T-helper 22 cell (primary cell): ENCODE results near the gene HCN4.
"Not testable (repeated sequence)": the region's sequence is repeated elsewhere in the genome, so short reads cannot be mapped to it uniquely, and the experiment has no call there.

Source experiments
- DNase-seq: peaks from one replicate; pipeline ENCODE4 v3.0.0-alpha.2; 2020; ENCODE audit warnings: low read depth

The HCN4 gene

DNA sequence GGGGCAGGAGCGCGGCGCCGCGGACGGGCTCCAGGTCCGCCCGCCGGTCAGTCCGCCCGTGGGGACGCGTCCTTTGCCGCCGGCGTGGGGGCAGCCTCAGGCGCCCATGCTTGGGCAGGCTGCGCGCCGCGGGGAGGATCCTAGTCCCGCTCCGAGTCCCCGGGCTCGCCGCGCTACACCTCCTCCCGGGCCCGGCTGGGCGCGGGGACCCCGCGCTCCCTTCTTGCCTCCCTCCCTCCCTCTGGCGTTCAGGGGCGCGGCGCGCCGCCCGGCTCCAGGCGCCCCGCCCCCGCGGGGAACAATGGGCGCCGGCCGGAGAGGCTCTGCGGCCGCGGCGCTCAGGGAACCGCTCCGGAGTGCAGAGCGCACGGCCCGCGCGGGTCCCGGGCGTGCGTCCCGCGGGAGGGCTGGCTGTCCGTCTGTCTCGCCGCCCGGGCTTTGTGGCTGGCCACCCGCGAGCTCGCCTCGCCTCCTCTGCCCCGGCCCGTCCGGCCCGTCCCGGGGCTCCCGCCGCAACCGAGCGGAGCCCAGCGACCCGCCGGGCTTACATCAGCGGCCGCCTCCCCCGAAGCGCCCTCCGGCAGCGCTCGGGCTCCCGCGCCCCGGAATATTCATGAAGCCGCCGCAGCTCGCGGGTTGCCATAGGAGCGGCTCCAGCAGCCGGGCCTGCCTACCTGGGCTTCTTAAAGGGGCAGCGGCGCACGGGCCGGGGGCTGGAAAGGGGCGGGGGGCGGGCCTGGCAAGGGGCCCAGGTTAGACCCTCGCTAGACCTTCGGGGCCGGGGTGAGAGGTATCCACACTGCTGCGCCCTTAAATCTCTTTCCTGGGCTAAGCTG lies at the start of gene HCN4:
Gene HCN4, minus strand, starts transcription at position 658 of the 836 bp plus-strand sequence. CDS start 688 bp downstream, outside the sequence.
- no peak for DNase-seq

DNA sequence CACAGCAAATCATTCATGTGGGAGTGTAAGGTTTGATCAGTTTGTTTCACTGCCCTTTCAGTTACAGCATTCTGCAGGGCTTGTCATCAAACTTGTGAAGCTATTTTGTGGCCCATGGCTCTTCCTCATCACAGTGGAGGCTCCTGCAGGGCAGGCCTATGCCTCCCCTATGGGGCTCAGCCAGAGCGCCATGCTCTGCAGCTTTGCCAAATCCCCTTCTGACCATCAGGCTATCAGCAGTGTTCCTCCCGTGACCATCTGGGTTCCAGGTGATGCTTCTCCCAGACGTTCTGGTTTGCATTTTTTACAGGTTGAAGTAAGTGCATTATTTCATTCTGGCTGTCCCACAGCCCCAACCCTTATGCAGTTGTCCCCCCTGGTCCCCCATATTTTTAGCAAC lies 46.1 kb upstream of the HCN4 start:
- DNase-seq = no peak

DNA sequence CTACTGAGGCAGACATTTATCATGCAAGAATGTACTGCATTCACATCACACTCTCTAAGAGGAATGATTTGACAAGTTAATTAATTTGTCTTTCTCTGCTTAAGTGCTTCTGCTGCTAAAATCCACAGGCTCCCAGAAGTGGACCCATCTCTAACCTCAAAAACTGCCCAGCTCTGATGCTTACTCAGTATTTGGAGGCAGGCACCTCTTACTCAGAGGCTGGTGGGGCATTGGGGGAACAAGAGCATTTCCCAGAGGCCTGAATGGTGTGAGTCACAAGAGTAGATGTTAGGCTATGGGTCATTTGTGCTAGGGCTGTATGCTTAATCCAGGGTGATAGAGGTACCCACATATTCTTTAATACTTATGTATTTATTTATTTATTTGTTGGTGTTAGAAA lies 34.4 kb upstream of the HCN4 start:
- DNase-seq = no peak

DNA sequence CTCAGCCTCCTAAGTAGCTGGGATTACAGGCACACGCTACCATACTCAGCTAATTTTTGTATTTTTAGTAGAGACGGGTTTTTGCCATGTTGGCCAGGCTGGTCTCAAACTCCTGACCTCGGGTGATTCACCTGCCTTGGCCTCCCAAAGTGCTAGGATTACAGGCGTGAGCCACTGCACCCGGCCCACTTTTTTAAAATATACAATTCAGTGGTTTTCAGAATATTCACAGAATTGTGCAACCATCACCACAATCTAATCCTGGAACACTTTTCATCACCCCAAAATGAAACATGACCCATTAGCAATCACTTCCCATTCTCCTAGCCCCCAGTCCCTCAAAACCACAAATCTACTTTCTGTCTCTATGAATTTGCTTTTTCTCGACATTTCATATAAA lies 31.5 kb upstream of the HCN4 start:
- not testable (repeated sequence) for DNase-seq

DNA sequence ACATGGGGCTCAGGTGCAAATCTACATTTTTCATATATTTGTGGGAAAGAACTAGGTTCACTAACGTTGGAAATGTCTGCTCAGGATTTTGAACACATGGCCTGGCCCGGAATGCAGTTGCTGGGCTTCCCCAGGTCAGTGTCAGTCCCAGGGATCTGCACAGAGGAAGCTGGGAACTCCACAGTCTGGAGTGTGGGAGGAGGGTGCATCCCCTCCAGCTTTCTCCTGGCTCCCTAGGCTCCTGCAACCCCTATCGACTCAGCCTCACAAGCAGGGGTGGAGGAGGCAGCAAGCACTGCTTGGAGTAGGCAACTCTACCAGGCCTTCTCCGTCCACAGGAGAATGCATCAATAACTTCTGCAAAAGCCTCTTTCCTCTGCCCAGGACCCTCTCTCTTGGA lies 30.1 kb upstream of the HCN4 start:
- no peak for DNase-seq

DNA sequence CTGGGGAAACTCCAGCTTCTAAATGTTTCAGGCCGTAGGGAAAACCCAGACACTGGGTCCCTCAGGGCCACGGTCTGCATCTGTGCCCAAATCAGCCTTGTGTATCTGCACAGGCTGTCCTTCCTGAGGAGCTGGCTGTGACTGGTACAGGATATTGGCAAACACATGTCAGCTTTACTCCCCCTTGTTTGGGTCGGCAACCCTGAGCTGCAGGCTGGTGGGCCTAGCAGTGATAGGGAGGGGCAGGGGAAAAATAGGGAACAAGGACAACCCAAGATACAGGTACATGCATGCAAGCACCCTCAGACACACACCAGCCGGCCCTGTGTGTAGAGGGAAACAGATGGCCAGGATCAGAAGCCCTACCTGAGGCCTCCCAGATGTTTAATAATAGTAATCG lies 28.7 kb upstream of the HCN4 start:
- no peak for DNase-seq

DNA sequence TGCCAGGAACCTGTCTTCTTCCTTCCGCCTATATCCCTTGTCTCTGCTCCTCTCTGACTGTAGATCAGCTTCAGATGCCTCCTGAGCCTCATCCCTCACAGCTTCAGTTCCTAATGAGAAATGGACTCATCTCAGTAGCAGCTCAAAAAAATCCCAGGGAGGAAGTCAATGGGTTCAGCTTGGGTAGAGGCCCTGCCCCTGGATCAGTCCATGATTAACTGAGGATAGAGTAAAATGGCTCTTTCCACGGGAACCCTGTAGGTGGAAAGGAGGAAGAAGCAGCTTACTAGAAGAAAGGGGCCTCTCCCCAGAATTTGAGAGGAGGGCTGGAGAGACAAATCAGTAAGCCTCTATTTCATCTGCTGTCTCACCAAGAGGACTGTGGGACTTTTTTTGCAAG lies 26.9 kb upstream of the HCN4 start:
- no peak for DNase-seq

DNA sequence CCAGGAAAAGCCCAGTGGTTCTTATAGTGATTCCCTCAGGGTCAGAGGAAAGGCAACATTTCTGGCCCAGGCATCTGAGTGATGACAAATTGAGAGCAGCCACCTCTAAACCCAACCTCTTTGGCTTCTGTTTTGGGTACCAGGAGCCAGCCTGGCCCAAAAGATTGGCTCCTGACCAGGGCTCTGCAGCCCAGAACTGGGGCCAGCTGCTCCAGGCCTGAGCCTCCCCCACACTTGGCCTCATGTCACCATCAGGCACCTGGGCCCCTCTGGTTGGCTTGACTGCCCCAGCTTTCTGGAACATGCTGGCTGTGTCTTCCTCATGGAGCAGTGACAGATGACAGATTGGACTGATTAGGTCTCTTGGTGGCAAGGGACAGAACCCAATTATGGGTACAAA lies 26.0 kb upstream of the HCN4 start:
- no peak for DNase-seq

DNA sequence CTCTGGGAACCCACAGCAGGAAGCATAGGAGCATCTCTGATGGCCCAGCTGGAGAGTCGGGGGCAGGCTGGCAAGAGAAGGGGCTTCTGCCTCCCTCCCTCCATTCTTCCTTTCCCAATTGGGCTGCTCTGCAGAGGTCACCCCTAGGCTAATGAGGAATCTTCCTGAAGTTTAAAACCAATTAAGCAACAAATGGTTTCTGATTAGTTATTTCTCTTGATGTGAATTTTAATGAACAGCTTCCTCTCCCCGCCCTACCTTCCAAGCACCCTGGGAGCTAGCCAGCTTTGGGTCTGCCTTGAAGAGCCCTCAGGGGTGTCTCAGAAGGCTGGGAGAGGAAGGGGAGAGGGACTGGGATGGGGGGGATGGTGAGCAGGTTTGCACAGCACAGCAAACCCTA lies 24.6 kb upstream of the HCN4 start:
- no peak for DNase-seq

DNA sequence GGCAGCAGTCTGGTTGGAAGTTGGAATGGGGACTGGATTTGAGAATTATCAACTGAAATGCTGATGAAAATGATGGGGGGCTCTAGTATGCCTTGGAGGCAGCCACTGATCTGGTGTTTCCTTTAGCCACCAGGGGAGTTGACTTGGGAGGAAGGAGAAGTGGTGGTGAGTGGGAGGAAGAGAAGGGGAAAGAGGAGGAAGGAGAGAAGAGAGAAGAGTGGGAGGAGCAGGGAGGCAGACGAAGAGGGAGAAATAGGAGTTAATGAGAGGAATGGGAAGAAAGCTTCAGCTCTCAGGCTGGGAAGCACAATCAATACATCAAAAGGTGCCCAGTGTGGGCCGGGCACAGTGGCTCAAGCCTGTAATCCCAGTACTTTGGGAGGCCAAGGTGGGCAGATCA lies 23.3 kb upstream of the HCN4 start:
- no peak for DNase-seq

DNA sequence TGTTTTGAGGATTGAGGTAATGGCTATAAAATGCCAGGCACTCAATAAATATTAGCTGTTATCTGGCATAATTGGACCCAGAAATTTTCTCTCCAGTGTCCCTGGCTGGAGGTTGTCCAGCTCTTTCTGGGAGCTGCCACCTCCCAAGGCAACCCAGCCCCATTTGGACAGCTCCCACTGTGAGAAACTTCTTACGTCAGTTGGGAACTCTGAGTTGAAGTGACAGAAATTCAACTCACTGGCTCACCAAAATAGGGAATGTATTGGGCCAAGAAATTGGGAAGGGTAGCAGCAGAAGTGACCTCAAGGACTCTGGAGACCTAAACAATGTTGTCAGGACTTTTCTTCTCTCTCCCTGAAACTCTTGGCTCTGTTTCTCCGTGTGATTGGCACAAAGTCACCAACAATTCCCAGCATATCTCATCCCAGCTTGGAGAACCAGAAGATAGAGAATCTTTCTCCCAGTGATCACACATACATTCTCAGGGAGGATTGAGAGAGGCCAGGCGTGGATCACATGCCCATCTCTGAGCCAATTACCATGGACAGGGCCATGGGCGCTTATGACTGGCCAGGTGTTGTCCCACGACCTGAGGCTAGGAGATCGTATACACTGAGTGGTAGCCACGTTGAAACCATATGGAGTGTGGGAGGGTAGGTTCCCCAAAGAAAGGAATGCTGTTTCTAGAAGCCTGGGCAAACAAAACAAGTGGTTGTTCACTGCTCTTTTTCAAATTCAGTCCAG lies 22.5 kb upstream of the HCN4 start:
- no peak for DNase-seq

DNA sequence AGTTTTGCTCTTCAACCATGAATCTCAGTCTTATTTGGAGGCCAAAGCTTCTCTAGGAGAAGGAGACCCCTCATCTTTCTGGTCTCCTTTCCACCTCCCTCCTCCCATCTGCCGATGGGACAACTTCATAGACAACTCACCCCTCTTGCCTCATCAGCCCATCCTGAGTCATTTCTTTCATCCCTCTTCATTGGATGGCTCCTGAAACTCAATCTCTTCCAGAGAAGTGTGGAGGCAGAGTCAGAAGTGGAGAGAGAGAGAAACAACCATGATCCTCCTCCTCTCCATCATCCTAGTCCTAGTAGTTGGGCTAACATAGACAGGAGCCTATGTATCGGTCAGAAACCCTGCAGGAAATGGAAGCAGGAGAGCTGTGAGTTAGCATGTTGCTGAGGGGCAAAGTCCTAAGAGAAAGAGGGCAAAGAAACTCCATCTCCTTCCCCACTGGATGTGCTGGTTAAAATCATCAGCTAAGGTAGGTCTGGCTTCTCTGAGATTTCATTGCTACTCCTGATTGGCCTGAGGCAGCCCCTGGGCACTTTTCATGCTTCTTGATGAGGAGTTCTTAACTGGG lies 21.3 kb upstream of the HCN4 start:
- DNase-seq = no peak

DNA sequence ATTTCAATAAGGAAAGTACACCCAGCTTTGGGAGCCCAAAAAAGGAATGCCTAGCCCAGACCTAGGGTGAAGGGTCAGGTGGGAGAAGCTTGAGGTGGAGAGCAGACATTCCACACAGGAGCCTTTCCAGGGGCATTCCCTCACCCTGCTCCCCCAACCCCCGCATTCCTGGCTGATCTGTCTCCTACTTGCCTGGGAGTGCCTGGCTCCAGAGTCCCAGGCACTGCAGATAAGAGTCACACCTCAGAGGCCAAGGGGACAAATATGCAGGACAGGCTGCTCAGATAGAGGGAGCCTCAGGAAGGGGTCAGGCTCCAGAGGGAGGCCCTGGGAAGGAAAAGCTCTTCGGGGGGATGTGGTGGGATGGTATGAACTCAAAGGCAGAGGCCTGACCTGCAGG lies 20.8 kb upstream of the HCN4 start:
- DNase-seq = no peak

DNA sequence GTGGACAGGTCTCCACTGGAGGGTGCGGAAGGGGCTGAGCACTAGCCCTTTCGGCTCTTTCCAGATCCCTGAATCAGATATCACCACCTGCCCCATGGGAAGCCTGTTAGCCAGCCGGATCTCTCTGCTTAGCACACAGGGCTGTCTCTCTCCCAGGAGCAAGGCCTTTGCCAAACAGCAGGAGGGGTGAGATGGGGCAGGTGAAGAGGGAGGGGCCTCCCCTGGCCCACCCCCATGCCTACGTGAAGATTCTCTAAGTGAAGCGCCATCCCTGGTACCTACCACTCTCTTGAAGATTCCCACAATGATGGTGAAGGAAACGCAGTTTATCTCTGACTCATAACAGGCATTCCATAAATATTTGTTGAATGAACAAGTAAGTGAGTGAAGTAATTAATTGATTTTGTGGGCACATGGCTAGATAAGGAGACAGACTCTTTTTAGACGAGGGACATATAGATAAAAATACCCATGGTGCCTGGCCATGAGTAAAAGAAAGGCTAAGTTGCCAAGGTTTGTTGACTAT lies 19.6 kb upstream of the HCN4 start:
- DNase-seq = no peak

DNA sequence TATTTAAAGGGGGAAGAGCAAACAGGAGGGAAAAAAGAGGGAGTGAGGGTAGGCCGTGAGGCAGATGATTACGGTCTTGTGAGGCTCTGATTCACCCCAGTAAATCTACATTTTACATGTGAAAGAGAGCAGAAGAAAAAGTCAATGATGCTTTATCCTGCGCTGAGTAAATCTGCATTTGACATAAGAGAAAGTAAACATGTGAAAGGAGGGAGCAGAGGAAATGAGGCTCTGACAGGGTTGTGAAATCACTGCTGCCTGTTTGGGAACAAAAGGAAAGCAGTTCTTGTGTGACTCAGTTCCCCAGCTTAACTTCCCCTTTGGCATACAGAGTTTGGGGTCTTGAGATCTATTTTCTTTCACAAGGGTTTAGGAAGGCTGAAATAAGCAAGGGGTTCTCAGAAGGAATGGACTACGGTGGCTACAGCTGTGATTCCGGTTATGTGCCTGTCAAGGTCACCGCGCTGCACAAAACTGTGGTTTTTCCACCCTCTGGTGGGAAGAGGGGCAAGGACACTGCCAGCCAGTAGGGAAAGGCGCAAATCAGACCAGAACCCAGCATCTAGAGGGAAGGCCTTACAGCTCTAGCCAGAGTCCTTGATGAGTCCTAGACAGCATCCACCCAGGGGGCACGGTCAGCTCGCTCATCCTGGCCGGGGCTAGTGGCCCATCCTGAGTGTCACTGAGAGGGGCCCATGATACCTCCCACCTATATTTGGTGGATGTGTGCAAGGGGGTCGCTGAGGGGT lies 18.9 kb upstream of the HCN4 start:
- no peak for DNase-seq

DNA sequence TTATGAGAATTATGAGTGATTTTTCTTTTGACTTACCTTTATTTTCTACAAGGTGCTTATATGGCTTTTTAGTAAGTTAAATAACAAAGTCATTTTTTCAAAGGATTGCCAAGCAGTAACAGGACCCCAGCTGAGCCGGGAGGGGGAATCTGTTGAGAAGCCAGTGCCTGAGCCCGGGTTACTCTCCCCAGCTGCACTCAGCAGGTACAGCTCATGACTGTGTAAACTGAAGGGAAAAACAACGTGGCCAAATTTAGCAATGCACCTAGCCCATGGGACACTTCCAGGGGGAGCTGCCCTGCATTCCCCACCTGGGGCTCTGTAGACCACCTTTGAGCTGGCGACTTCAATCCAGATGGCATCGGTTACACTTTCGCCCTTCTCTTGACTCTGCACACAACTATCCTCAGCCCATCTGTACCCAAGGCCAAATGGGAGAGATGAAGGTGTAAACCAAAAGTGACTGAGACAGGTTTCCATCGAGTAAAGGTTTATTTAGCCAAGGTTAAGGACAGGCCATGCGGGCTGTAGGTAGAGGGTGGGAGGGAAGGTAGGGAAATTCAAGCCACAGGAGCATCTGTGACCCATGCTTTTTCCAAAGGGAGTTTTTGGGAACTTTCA lies 18.2 kb upstream of the HCN4 start:
- DNase-seq = no peak

DNA sequence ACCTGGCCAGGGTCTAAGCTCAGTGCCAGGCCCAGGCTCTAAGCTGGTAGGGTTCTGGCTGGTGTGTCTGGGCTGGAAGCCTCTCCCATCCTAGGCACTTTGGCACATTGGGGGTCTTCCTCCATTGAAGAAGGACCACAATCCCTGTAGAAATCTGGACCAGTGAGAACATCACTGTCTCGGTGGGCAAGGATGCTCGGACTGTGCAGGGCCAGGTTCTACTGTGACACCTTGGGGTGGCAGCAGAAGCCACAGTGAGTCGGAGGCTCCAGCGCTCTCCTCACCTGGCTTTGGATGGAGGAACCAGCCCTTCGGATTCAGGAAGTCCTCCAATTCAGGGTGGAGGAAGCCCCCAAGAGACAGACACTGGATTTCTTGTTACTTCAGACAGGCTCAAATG lies 17.5 kb upstream of the HCN4 start:
- DNase-seq = no peak

DNA sequence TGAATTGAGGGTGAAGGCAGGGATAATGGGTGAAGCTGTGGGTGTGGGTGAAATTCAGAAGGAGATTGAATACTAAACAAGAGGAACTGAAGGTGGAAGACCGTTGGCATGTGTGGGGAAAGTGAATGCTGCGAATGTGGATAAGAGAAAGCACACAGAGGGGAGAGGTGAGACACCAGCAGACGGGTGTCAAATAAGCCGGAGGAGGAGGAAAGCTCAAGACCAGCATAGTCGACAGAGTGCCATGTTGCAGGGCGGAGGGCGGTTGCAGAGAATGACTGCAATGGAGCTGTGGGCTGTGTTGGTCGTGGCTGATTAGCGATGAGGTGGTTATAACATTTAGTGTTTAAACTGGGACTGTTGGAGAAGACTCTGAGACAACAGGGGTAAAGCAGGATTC lies 16.4 kb upstream of the HCN4 start:
- no peak for DNase-seq

DNA sequence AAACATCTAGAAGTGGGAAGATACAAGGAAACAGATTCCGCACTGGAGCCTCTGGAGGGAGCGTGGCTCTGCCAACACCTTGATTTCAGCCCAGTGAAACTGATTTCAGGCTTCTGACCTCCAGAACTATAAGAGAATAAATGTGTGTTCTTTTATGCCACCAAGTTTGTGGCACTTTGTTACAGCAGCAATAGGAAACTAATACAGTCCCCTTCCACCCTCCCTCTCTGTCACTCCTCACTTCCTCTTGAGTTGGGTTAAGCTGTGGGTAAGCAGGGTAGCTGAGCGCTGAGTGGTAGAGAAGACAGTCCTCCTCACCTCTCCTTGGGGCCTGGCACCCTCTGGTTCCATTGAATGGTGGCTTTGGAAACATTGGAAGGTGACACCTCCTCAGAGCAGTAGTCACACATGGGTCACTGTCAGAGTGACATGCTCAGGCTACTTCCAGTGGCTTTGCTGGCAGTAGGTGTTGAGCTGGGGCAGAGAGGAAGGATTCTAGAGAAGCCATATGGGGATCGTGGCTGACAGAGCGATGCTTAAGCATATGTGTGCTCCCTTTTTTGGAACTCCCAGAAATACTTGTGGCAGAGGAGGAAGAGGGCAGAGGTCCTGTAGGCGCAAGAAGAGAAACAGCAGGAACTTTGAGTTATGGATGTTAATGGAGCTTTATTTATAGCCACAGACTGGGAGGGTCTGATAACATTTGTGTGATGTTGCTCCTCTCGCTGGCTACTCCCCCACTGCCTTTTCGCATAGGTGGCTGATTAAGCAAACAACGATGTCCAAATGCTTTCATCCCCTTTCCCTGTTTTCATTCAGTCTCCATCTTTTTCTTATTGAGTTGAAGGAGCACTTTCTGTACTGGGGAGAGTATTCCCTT lies 14.8 kb upstream of the HCN4 start:
- DNase-seq = no peak

DNA sequence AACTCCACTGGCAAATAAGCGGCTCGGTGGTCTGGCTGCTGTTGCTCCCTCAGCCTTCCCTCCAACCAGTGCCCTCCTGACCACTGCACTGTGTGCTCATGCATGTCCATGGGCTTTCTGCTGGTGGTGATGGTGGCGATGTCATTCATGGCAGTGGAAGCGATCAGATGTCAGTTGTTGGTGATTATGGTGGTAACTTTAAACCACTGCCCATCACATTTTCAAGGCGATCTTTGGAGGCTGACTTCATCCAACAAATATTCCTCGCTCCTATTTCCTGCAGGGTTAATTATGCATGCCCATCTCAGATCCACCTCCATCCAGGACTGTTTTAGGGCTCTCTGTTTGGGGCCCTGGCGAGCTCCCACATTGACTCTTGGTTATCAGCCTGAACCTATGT lies 13.4 kb upstream of the HCN4 start:
- DNase-seq = no peak

DNA sequence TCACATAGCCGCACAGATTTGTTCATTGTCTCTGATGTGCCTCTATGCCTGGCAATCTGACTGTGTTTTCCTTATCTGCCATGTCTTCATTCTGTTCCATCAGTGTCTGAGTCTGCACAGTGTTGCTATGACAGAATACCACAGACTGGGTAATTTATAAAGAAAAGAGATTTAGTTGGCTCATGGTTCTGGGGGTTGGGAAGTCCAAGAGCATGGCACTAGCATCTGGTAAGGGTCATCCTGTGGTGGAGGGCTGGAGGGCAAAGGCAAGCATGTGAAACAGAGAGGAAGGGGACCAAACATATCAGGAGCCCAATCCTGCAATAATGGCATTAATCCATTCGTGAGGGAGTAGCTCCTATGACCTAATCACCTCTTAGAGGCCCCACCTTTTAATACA lies 11.9 kb upstream of the HCN4 start:
- no peak for DNase-seq
